ENCODE results near the gene TSSK2. TPM values are rescaled to one million over a fixed set of nuclear protein-coding genes. Genes with fewer than 3 reads are reported as not detected.

TSSK2 gene
- polyA plus RNA-seq, 1 experiment, result not detected

- CTCF ChIA-PET, result no interaction called here
- TF ChIP-seq, protein P1, sequence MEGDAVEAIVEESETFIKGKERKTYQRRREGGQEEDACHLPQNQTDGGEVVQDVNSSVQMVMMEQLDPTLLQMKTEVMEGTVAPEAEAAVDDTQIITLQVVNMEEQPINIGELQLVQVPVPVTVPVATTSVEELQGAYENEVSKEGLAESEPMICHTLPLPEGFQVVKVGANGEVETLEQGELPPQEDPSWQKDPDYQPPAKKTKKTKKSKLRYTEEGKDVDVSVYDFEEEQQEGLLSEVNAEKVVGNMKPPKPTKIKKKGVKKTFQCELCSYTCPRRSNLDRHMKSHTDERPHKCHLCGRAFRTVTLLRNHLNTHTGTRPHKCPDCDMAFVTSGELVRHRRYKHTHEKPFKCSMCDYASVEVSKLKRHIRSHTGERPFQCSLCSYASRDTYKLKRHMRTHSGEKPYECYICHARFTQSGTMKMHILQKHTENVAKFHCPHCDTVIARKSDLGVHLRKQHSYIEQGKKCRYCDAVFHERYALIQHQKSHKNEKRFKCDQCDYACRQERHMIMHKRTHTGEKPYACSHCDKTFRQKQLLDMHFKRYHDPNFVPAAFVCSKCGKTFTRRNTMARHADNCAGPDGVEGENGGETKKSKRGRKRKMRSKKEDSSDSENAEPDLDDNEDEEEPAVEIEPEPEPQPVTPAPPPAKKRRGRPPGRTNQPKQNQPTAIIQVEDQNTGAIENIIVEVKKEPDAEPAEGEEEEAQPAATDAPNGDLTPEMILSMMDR (IDR thresholded peaks at IDR 0.05; ENCODE audit: low read depth, low read length), result no peak
- no peak overlapping the region for H3K27ac ChIP-seq (ENCODE audit: low read depth, low read length)
- no peaks in the 10 kb centered on the region for H3K27me3 ChIP-seq (ENCODE audit: control insufficient read depth, insufficient read depth, low read length)
- POLR2A ChIA-PET, result no interaction called here
- H3K4me3 ChIP-seq (ENCODE audit: low read depth, low read length), result no peak overlapping the region
- H3K9me3 ChIP-seq (ENCODE audit: control insufficient read depth, insufficient read depth, low read length), result no peaks in the 10 kb centered on the region; the same call in 1 of the 2 replicates
- no peak for DNase-seq (ENCODE audit: low read depth, low spot score)
These were observed 1.2 kb upstream of the TSSK2 start for GRCh38 chr22:19129871-19130270.

DNA sequence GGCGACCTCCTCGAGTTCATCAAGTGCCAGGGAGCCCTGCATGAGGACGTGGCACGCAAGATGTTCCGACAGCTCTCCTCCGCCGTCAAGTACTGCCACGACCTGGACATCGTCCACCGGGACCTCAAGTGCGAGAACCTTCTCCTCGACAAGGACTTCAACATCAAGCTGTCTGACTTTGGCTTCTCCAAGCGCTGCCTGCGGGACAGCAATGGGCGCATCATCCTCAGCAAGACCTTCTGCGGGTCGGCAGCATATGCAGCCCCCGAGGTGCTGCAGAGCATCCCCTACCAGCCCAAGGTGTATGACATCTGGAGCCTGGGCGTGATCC, 542 bp downstream of the TSSK2 start:
- TF ChIP-seq, protein P1 (IDR thresholded peaks at IDR 0.05; ENCODE audit: low read depth, low read length), result no peak
- POLR2A ChIA-PET, result no interaction called here
- CTCF ChIA-PET, result no interaction called here
- DNase-seq (ENCODE audit: low read depth, low spot score), result no peak
- no peak overlapping the region for H3K4me3 ChIP-seq (ENCODE audit: low read depth, low read length)
- no peaks in the 10 kb centered on the region for H3K27me3 ChIP-seq (ENCODE audit: control insufficient read depth, insufficient read depth, low read length)
- H3K9me3 ChIP-seq (ENCODE audit: control insufficient read depth, insufficient read depth, low read length), result no peaks in the 10 kb centered on the region; the same call in 1 of the 2 replicates
- no peak overlapping the region for H3K27ac ChIP-seq (ENCODE audit: low read depth, low read length)

DNA sequence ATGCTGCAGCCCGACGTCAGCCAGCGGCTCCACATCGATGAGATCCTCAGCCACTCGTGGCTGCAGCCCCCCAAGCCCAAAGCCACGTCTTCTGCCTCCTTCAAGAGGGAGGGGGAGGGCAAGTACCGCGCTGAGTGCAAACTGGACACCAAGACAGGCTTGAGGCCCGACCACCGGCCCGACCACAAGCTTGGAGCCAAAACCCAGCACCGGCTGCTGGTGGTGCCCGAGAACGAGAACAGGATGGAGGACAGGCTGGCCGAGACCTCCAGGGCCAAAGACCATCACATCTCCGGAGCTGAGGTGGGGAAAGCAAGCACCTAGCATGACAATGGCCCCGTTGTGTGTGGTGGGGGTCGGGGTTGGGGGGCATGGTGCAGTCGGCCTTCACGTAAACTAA, 1.0 kb downstream of the TSSK2 start:
- CTCF ChIA-PET, result no interaction called here

DNA sequence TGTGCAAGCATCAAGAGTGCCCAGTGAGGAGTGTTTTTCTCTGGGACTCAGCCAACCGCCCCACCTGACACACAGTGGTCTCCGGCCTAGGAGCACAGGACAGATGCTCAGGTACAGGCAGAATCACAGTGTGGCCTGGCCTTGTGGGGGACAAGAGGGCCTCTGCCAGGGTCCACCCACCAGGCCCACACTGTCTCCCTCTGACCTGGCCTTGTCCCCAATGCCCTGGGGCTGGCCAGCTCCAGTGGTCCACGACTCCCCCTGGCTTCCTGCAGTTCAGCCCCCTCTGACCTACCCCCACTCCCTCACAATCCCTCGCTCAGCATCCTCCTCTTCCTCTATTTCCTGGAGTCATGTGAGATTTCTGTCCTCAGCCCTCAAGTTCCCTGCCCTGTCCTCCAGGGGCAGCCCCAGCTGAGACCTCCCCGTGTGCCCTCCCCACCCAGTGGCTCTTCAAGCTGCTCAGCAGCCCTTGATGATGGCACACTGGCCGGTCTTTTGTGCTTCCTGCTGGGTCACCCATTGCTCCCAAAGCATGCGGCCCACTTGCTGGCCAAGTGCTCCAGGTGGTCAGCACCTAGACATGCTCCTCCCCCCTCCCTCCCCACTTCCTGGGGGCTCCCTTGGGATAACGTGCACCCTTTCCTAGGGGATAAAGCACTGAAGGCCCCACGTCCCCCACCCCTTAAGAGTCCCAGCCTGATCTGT, 1.7 kb downstream of the TSSK2 start:
- Histone ChIP-seq H3K27ac (ENCODE audit: low read depth, low read length) (no peak overlapping the region), H3K27me3 (ENCODE audit: control insufficient read depth, insufficient read depth, low read length) (no peaks in the 10 kb centered on the region), H3K9me3 (ENCODE audit: control insufficient read depth, insufficient read depth, low read length) (no peaks in the 10 kb centered on the region; the same call in 1 of the 2 replicates), H3K4me3 (ENCODE audit: low read depth, low read length) (no peak overlapping the region)
- TF ChIP-seq, protein P1 (IDR thresholded peaks at IDR 0.05; ENCODE audit: low read depth, low read length), result no peak
- CTCF ChIA-PET, result interaction anchor here (0.6 kb wide), 1 partner anchor 159 kb away, joined by 3 read pairs; the partner anchor contains the start of gene CLTCL1
- POLR2A ChIA-PET, result no interaction called here
- DNase-seq (ENCODE audit: low read depth, low spot score), result no peak

More for the DNA sequence above, 1.0 kb downstream of the TSSK2 start:
- no peaks in the 10 kb centered on the region for H3K27me3 ChIP-seq (ENCODE audit: control insufficient read depth, insufficient read depth, low read length)
- no peaks in the 10 kb centered on the region; the same call in 1 of the 2 replicates for H3K9me3 ChIP-seq (ENCODE audit: control insufficient read depth, insufficient read depth, low read length)
- TF ChIP-seq, protein P1 (IDR thresholded peaks at IDR 0.05; ENCODE audit: low read depth, low read length), result no peak
- no peak overlapping the region for H3K27ac ChIP-seq (ENCODE audit: low read depth, low read length)
- DNase-seq (ENCODE audit: low read depth, low spot score), result no peak
- POLR2A ChIA-PET, result no interaction called here
- no peak overlapping the region for H3K4me3 ChIP-seq (ENCODE audit: low read depth, low read length)

GRCh38 chr22:19133561-19133960, 2.5 kb downstream of the TSSK2 start:
- no peak for DNase-seq (ENCODE audit: low read depth, low spot score)
- Histone ChIP-seq H3K27ac (ENCODE audit: low read depth, low read length) (no peak overlapping the region), H3K4me3 (ENCODE audit: low read depth, low read length) (no peak overlapping the region), H3K27me3 (ENCODE audit: control insufficient read depth, insufficient read depth, low read length) (no peaks in the 10 kb centered on the region), H3K9me3 (ENCODE audit: control insufficient read depth, insufficient read depth, low read length) (no peaks in the 10 kb centered on the region; the same call in 1 of the 2 replicates)
- TF ChIP-seq, protein P1 (IDR thresholded peaks at IDR 0.05; ENCODE audit: low read depth, low read length), result no peak
- ChIA-PET POLR2A (no interaction called here), CTCF (interaction anchor here (0.6 kb wide), 1 partner anchor 158 kb away, joined by 3 read pairs; the partner anchor contains the start of gene CLTCL1)

All from AG04450 (cell line).